Measurements from ENCODE around the gene DDR1.
"Not testable (repeated sequence)": the region's sequence is repeated elsewhere in the genome, so short reads cannot be mapped to it uniquely, and the experiment has no call there.

Gene DDR1

DNA sequence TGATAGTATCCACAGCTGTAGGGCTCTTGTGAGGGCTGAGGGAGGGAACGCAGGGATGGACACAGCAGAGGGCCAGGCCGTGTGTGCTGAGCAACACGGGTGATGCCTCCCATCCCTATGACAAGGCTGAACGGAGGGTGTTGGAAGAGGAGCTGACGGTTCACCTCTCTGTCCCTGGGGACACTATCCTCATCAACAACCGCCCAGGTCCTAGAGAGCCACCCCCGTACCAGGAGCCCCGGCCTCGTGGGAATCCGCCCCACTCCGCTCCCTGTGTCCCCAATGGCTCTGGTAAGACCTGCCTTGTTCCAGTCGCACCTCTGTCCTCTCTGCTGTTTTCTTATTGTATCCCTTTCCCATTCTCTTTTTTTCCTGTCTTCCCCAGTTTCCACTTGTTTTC, 10.1 kb downstream of the DDR1 start:
- DNase-seq (ENCODE audit: low spot score): no peak

DNA sequence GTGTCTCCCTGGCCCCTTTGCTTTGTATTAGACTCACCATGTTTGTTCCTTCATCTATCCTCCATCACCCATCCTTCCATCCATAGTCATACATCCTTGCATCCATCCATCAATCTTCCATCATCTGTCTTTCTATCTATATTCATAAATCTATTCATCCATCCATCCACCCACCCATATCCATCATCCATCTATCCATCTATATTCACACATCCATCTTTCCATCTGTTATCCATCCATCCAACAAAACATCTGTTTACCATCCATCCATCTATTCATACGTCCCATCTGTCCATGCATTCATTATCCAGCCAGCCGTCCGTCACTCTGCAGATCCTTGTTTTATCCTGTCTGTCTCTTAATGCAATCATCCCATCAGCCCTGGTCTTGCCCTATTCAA, 10.6 kb downstream of the DDR1 start:
- no peak for DNase-seq (ENCODE audit: low spot score)

DNA sequence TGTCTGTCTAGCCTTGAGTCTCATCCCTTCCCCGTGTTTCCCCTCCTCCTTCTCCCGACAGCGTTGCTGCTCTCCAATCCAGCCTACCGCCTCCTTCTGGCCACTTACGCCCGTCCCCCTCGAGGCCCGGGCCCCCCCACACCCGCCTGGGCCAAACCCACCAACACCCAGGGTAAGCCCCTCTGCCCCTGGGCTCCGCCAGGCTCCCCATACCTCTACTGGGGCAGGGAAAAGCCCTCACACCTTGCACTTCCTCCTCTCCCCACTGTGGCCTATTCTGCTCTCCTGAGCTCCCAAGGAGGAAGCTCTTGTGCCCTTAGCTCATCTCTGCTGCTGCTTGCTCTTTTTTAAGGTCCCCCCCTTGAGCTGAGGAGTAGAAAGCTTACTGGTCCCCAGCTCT, 11.0 kb downstream of the DDR1 start:
- DNase-seq (ENCODE audit: low spot score): no peak

DNA sequence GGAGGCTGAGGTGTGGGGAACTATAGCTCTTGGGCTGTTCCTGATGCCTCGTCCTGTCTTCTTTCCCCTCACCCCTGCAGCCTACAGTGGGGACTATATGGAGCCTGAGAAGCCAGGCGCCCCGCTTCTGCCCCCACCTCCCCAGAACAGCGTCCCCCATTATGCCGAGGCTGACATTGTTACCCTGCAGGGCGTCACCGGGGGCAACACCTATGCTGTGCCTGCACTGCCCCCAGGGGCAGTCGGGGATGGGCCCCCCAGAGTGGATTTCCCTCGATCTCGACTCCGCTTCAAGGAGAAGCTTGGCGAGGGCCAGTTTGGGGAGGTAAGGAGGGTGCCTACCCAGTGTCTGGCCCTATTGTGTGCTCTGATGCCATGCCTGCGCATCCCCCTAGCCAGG, 12.2 kb downstream of the DDR1 start:
- no peak for DNase-seq (ENCODE audit: low spot score)

DNA sequence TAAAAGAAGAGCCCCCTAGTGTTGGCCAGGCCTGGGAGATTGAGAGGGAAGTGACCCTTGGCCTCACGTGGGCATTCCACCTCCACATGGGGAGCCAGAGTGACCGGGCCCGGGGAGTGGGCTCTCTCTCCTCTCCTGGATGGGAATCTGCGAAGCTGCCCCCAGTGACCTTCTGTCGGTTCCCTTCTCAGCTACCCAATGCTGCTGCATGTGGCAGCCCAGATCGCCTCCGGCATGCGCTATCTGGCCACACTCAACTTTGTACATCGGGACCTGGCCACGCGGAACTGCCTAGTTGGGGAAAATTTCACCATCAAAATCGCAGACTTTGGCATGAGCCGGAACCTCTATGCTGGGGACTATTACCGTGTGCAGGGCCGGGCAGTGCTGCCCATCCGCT, 13.6 kb downstream of the DDR1 start:
- no peak for DNase-seq (ENCODE audit: low spot score)

DNA sequence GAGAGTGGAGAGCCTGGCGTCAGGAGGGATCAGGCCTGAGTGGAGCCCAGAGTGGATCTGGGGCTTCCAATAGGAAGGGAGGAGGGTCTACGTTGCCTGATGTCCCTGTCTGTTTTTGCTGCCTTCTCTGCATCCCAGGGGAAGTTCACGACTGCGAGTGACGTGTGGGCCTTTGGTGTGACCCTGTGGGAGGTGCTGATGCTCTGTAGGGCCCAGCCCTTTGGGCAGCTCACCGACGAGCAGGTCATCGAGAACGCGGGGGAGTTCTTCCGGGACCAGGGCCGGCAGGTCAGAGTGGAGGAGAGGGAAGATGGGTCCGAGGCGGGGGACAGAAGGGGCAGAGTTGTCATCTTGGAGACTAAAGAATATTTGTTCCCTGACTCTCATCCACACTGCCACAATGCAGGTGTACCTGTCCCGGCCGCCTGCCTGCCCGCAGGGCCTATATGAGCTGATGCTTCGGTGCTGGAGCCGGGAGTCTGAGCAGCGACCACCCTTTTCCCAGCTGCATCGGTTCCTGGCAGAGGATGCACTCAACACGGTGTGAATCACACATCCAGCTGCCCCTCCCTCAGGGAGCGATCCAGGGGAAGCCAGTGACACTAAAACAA, 14.5 kb downstream of the DDR1 start:
- DNase-seq (ENCODE audit: low spot score): no peak

DNA sequence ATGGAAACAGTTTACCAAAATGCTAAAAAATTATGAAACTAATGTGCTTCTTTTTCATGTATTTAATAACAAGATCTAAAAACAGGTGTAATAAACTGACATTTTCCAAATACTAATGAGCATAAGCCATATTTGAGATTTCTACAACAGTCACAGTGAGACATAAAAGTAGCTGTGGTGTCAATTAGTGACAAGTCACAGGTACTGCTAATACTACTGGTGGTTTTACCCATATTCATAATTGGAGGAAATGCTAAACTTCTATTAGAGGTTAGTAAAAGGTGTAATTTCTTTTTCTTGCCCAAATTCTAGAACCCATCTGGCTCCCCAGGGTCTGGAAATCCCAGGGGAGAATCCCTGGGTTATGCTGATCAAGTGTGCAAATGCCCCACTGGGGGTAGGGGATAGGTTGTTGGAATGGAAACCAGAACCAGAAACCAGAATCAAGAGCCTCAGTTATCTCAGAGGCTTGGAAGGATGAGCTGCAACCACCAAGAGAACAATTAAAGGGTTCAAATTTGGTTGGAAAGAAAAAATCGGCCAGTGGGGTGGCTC, 16.6 kb downstream of the DDR1 start:
- no peak for DNase-seq (ENCODE audit: low spot score)

DNA sequence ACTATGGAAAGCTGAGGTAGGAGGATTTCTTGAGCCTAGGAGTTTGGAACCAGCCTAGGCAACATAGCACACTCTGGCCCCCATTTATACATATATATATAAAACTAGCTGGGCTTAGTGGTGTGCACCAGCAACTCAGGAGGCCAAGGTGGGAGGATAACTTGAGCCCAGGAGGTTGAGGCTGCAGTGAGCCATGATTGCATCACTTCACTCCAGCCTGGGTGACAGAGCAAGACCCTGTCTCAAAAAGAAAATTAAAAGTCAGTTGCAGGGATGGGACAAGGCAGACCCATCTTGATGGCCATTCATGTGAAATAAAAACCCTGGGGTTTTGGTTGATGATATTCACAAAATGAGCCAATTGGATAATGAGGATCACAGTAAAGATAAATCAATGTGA, 17.1 kb downstream of the DDR1 start:
- DNase-seq (ENCODE audit: low spot score): no peak

DNA sequence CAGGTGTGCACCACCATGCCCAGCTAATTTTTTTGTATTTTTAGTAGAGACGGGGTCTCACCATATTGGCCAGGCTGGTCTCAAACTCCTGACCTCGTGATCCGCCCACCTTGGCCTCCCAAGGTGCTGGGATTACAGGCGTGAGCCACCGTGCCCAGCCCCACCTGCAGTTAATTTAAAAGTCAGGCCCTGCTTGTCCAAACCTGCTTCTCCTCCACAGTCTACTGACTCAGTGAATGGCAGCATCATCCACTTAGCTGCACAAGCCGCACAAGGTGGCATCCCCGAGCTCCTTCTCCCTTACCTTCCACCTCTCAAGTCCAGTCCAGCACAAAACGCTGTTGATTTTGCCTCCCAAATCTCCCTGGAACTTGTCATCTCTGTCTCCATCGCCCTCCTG, 17.9 kb downstream of the DDR1 start:
- DNase-seq (ENCODE audit: low spot score): not testable (repeated sequence)

DNA sequence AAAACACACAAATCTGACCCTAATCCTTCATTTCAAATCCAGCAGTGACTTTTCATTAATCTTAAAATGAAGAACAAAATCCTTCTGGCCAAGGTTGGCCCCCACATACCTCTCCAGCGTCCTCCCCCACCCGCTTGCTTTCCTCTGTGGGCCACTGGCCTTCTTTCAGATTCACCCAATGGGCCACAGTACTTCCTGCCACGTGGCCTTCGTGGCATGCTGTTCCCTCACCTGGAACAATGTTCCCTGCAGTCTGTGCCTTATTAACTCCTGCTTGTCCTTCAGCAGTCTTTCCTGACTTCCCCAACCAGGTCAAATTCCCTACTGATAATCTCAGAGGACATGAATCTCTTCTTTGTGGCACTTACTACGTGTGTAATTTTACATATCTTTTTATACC, 18.4 kb downstream of the DDR1 start:
- no peak for DNase-seq (ENCODE audit: low spot score)

DNA sequence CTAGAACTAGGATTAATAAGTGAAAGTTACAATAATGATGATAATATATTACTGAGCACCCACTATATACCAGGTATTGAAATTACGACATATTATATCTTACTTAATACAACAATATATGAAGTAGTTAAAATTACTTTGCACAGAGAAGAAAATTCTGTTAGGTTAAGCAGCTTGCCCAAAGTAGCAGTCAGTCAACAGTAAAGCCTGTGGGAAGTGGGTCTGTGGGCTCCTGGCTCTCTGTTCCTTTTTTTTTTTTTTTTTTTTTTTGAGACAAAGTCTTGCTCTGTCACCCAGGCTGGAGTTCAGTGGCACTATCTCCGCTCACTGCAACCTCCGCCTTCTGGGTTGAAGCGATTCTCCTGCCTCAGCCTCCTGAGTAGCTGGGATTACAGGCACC, 18.9 kb downstream of the DDR1 start:
- no peak for DNase-seq (ENCODE audit: low spot score)

DNA sequence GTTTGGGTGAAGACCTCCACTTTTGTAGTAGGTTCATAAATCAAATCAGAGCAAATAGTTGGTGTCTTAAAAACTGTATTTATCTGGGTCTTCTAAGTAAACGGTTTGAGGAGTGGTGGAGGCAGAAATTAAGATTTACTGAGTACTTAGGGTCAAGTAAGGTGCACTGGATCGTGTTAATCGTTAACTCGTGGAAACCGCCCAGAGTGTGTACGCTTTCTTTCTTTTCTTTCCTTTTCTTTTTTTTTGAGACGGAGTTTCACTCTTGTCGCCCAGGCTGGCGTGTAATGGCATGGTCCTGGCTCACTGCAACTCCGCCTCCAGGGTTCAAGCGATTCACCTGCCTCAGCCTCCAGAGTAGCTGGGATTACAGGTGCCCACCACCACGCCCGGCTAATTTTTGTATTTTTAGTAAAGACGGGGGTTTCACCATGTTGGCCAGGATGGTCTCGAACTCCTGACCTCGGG, 23.0 kb downstream of the DDR1 start:
- DNase-seq (ENCODE audit: low spot score): not testable (repeated sequence)

DNA sequence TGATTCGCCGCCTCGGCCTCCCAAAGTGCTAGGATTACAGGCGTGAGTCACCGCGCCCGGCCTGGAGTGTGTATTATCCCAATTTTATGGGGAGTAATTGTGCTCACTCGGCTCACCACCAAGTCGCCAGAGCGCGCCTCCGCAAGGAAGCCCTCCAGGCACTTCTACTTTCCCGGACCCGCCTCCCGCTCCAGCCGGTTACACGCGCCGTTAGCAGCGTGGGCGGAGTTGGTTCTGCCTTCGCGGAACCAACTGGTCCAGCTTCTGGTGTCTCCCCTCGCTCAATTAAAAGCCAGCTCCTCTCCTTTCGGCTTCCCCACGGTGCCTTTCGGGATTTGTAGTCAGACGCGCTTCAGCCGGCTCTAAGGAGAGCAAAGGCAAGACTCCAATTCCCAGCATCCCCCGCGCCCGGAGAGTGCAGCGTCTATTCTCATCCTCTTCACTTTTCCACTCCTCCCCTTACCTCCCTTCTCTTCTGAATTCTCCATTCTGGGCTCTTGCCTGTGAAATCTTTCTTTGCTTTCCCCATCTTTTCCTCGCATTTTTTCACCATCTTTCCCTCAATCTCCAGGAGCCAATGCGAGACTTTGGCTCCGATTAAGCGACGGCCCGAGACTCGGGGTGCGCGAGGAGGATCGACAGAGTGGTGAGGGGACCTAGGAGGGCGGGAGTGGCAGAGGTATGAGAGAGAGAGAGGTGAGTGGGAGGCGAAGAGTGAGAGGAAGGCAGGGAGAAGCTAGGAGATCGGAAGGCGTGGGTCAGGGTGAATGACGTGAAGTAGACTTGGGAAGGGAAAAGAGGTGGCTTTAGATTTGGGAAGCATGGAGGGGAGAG, 23.7 kb downstream of the DDR1 start, which contains the start of gene GTF2H4:
GTF2H4 (plus strand) TSS at position 450 of the 834 bp plus-strand sequence.
- DNase-seq (ENCODE audit: low spot score): peak; percentile 98

DNA sequence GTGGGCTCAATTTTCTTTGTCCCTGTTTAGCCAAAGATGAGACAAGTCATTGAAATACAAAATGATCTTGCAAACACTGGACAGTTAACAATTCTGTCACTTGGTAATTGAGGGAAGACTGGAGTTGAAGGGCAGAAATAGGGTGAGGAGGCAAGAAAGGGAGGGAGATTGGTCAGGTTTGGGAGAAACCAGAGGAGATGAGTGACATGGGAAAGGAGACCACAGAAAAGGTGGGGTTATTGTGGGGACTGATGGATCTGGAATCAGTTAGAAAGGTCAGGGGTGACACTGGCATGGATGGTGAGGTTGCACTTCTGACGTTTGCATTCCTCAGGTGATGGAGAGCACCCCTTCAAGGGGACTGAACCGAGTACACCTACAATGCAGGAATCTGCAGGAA, 24.4 kb downstream of the DDR1 start:
- DNase-seq (ENCODE audit: low spot score): no peak

DNA sequence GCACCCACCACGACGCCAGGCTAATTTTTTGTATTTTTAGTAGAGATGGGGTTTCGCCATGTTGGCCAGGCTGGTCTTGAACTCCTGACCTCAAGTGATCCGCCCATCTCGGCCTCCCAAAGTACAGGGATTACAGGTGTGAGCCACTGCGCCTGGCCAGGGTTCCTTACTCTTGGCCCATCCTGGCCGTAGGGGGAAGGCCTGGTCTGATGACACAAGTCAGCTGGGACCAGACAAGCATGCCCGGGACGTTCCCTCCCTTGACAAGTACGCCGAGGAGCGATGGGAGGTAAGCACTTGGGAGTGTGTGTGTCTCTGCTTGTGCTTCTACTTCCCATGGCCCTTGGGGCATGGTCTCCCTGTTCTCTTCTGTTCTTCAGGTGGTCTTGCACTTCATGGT, 26.2 kb downstream of the DDR1 start:
- DNase-seq (ENCODE audit: low spot score): not testable (repeated sequence)

DNA sequence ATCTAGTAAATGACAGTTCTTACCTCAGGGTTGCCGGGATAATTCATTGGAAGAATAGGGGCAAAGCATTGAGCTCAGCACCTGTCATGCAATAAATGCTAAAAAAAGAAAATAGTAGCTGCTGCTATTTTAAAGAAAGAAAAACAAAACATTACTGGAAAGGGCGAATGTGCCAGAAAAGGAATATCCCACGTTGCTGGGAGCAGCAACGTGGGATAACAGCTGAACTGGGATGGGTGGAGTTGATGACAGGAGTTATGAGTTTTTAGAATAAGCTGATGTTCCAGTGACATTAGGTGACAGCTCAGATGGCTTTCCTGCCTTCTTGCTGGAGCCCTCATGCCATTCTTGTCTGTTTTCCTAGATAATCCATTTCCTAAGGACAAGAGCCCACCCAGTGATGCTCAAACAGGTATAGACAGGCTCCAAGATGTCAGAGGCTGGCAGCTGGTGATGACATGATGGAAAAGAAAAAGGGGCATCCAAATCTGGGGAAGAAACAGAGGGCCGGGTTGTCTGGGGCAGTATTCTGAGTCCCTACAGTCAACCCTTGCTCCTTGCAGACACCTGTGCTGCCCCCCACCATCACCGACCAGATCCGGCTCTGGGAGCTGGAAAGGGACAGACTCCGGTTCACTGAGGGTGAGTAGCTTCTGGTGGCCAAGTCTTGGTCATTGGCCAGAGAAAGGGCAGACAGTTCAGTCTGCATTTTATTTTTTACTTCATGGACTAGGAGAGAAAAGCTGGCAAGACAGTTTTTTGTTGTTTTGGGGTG, 28.6 kb downstream of the DDR1 start:
- DNase-seq (ENCODE audit: low spot score): no peak

DNA sequence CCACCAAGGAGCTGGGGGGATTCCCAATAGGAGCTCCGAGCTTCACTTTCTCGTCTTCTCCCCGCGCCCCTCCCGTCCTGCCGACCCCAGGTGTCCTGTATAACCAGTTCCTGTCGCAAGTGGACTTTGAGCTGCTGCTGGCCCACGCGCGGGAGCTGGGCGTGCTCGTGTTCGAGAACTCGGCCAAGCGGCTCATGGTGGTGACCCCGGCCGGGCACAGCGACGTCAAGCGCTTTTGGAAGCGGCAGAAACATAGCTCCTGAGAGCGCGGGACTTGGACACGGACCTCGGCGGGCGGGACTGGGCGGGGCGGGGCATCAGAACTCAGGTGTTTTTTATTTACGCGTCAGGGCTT, 29.4 kb downstream of the DDR1 start:
- DNase-seq (ENCODE audit: low spot score): no peak

DNA sequence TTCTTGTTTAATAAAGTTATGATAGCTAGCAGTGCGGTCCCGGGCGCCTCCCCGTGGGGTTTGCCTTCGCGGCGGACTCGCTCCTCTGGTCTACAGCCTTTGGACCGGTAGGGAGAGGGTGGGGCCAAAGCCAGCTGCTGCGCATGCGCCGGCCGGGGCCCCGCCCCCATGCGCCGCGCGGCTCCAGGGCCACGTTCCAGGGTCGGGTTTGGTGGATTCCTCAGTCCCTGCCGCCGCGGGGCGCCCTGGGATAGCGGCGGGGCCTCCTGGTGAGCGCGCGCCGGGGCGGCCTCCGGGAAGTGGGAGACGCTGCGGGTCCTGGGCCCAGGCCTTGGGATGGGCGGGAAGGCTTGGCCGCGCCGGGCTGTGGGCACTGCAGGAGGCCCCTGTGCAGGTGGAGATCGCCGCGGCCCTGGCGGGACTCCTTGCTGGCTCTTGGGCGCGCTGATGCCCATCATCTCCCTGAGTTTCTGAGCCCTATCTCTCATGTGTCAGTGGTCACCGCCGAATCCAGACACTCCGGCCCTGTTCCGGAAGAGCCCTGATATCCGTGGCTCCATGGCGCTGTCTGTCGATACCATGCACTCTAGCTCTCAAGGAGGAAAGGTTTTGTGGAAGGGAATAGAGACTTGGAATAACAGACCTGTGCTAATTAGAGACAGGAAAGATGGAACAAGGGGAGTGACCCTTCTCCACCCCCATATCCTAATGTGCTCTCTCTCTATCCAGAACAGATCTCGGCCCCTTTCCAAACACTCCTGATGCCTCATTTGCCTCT, 29.9 kb downstream of the DDR1 start, which contains the start of gene VARS2:
VARS2 (plus strand) TSS at position 163 of the 778 bp plus-strand sequence; CDS start at position 762, 599 bp downstream.
- DNase-seq (ENCODE audit: low spot score): peak; percentile 91

DNA sequence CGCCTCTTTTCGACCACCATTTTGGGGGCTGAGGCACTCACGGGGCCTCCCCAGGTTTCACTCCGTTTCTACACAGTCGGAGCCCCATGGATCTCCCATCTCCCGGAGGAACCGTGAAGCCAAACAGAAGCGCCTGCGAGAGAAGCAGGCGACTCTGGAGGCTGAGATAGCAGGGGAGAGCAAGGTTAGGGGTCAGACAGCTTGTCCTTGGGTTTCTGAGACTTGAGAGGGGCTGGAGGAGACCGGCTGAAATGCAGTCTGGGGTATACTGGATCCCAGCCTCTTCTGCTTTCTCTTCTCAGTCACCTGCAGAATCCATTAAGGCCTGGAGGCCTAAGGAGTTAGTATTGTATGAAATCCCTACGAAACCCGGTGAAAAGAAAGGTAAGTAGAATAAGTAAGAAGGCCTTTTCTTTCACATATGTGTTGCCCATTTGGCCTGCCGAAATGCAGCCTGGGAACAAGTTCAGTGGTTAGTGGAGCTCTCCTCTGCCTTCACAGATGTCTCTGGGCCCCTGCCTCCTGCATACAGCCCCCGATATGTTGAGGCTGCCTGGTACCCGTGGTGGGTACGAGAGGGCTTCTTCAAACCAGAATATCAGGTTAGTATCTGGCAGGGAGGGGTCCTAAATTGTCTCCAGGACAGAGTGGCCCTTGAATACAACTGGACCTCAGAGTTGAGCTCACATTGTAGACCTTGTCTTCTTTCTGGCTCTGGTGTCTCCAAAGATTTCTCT, 30.7 kb downstream of the DDR1 start:
- no peak for DNase-seq (ENCODE audit: low spot score)

DNA sequence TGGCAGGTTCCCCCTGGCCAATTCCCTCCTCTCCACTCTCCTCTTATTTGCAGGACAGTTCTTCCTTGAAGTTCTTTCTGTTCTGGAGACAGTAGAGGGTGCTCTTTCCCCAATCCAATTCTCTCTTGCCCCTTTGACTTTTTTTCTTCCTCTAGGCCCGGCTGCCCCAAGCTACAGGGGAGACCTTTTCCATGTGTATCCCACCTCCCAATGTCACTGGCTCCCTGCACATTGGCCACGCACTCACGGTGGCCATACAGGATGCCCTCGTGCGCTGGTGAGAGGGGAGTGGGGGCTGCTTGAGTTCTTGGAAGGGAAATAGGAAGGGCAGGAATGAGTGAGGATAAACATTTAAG, 31.2 kb downstream of the DDR1 start:
- DNase-seq (ENCODE audit: low spot score): peak; percentile 67

DNA sequence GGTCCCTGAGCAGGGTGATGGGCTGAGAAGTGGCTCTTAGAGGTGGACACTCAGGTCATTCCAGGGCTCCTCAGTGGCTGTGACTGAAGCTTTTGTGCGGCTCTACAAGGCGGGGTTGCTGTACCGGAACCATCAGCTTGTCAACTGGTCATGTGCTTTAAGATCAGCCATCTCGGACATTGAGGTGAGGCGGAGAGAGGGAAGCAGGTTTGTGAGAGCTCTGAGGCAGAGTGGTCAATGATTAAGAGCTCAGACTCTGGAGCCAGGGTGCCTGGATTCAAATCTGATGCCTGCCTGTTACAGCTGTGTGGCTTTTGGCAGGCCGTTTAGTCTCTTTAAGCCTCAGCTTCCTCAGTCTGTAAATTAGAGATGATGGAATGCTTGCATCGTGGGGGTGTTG, 32.7 kb downstream of the DDR1 start:
- no peak for DNase-seq (ENCODE audit: low spot score)
